Heart left ventricle (tissue), 16 donors: ENCODE data around the gene SRRM4. TPM values are rescaled to one million over a fixed set of nuclear protein-coding genes. Genes with fewer than 3 reads are reported as not detected.

Experiments used
- ATAC-seq, 4 donors: fragments of 200-7000 bp; cut with Tn5 transposase; one replicate each; pipeline ENCODE4 v1.9.1; 2020 to 2022; ENCODE audit warnings: moderate library complexity in 4 of 4, mild to moderate bottlenecking in 3 of 4, moderate number of reproducible peaks in 1 of 4
- DNase-seq, 5 donors: peaks; one replicate each; pipeline ENCODE4 v3.0.0-alpha.2; 2020
- H3K27ac ChIP-seq, 12 donors: fragments of 200-600 bp; sonication (generic) in 4 of 12; one replicate each; pipeline versions ENCODE4 v1.5.0 to v1.8.0; 2016 to 2022; ENCODE audit warnings: mild to moderate bottlenecking in 2 of 12
- H3K27me3 ChIP-seq, 9 donors: fragments of 200-600 bp; sonication (generic) in 2 of 9; one replicate each; pipeline versions ENCODE4 v1.5.1 to v1.8.0; 2016 to 2022; ENCODE audit warnings: mild to moderate bottlenecking in 3 of 9
- H3K36me3 ChIP-seq, 9 donors: fragments of 200-600 bp; sonication (generic) in 2 of 9; one replicate each; pipeline versions ENCODE4 v1.5.0 to v1.8.0; 2018 to 2022; ENCODE audit warnings: mild to moderate bottlenecking in 2 of 9
- H3K4me1 ChIP-seq, 12 donors: fragments of 200-600 bp; sonication (generic) in 4 of 12; one replicate each; pipeline versions ENCODE4 v1.5.0 to v1.8.0; 2016 to 2022; ENCODE audit warnings: mild to moderate bottlenecking in 3 of 12
- H3K4me3 ChIP-seq, 12 donors: fragments of 200-600 bp; sonication (generic) in 4 of 12; one replicate each; pipeline versions ENCODE4 v1.5.0 to v1.8.0; 2017 to 2022; ENCODE audit warnings: mild to moderate bottlenecking in 9 of 12, moderate library complexity in 4 of 12
- H3K9me3 ChIP-seq, 12 donors: fragments of 200-600 bp; sonication (generic) in 4 of 12; one replicate each; pipeline versions ENCODE4 v1.5.0 to v1.8.0; 2016 to 2022; ENCODE audit warnings: mild to moderate bottlenecking in 1 of 12
- POLR2A ChIP-seq, 2 donors: fragments of 450-650 bp; IDR thresholded peaks; one replicate each; pipeline ENCODE4 v1.6.1; 2017; ENCODE audit warnings: antibody characterized with exemption in 2 of 2, mild to moderate bottlenecking in 2 of 2, moderate library complexity in 2 of 2
- WGBS, 4 donors: extraction: QIAGEN DNeasy Blood & Tissue Kit in 2 of 4; methylation state at CpG; one replicate each; pipeline versions ENCODE4 v1.1.5 to v1.1.7; 2013 to 2018; 5-methylcytosine and 5-hydroxymethylcytosine counted together
- intact Hi-C, 10 donors: fragments of 100-400 bp; cut with DNase I; formaldehyde crosslinking; loops; one replicate each; pipeline versions ENCODE4 v1.11.1 to v1.14.2; 2022
- polyA plus RNA-seq, 2 donors: library from polyadenylated mRNA; stranded (reverse); fragments of 200-250 nt; gene quantifications; one replicate each; pipeline ENCODE4 v1.2.3, GENCODE V29; 2013
- total RNA-seq, 9 donors: library from RNA; depleted of rRNA in 2 of 9; stranded (reverse); fragments of >200 nt in 2 of 9; fragmentation: NEBNext Ultra II Directional in 3 of 9; extraction: Animal tissue kit (Norgen Biotek cat#: 25700) in 3 of 9; gene quantifications; one replicate each; pipeline versions ENCODE4 v1.1.0 to v1.2.4, GENCODE V29; 2016 to 2023
- TF ChIP-seq, protein P1 (sequence below), 12 donors: fragments of 200-600 bp; sonication (generic) in 4 of 12; IDR thresholded peaks; one replicate each; pipeline versions ENCODE4 v1.5.0 to v1.8.0; 2018 to 2022; ENCODE audit warnings: antibody characterized with exemption in 12 of 12, mild to moderate bottlenecking in 5 of 12
- donor health status: ischemic (EF 13 %, LVEDD 7.1; RV severe dilation, severe dysfunction).
- donor health status: healthy with polysubstance abuse.
- donor health status: DM: no; HTN: yes; CAD: no.
- donor health status: DM: no; HTN: no; CAD: no.
- donor health status: ischemic (EF 25% LVEDD 6.9; RV normal size, moderate dysfunction).
- donor health status: ischemic (EF 25% LVEDD 5.7; RV mildly dilated, moderate dysfunction).
- donor health status: healthy.
- donor health status: DM: yes; HTN: yes; CAD: no.
- donor health status: ischemic (EF 35%, LVEDD 5.7; RV mildly dilated, moderate dysfunction).
- donor health status: nonischemic (EF 11% LVEDD 7.7; RV severe dilation, severe dysfunction).
- donor health status: DM: yes; HTN: yes; CAD: no.
- donor health status: PGD.
- donor health status: ischemic (EF 29% LVEDD 5.4; RV normal size, mild dysfunction).
- donor health status: nonischemic (EF 23%, LVEDD 6.1; RV moderate dilation, normal function).

SRRM4 gene
- total and polyA plus RNA-seq, 11 donors = 0.04 to 0.57 (median 0.27) TPM; not detected in 1

GRCh38 chr12:119115296-119115905 lies 134.1 kb downstream of the SRRM4 start:
- H3K9me3 ChIP-seq = no peaks in the 10 kb centered on the region
- peaks cover 0 to 4% (median 0%) of the 10 kb centered on the region in 9 donors for H3K27me3 ChIP-seq
- H3K27ac ChIP-seq = no peak overlapping the region
- no peak overlapping the region for H3K4me3 ChIP-seq
- WGBS, 4 donors = 22 to 34% (median 24%) methylated on average over 2 of the region's 2 CpGs
- ATAC-seq = peak in 3 of 4 donors; percentile 31 to 57 (median 37)
- peak in 2 of 5 donors; percentile 35 for DNase-seq
- peaks cover 0 to 3% (median 0%) of the 10 kb centered on the region in 12 donors for H3K4me1 ChIP-seq
- H3K36me3 ChIP-seq = no peaks in the 10 kb centered on the region
- intact Hi-C loops = loop anchor here (1.0 to 10.0 kb wide), 12 partner anchors 57 to 432 kb away; partner anchors contain the start of gene HSPB8 (in 1 of the 10)
- no peak for TF ChIP-seq POLR2A (IDR thresholded peaks at IDR 0.05)
- TF ChIP-seq, protein P1, sequence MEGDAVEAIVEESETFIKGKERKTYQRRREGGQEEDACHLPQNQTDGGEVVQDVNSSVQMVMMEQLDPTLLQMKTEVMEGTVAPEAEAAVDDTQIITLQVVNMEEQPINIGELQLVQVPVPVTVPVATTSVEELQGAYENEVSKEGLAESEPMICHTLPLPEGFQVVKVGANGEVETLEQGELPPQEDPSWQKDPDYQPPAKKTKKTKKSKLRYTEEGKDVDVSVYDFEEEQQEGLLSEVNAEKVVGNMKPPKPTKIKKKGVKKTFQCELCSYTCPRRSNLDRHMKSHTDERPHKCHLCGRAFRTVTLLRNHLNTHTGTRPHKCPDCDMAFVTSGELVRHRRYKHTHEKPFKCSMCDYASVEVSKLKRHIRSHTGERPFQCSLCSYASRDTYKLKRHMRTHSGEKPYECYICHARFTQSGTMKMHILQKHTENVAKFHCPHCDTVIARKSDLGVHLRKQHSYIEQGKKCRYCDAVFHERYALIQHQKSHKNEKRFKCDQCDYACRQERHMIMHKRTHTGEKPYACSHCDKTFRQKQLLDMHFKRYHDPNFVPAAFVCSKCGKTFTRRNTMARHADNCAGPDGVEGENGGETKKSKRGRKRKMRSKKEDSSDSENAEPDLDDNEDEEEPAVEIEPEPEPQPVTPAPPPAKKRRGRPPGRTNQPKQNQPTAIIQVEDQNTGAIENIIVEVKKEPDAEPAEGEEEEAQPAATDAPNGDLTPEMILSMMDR (IDR thresholded peaks at IDR 0.05) = peak; percentile 82 to 97 (median 93)

DNA sequence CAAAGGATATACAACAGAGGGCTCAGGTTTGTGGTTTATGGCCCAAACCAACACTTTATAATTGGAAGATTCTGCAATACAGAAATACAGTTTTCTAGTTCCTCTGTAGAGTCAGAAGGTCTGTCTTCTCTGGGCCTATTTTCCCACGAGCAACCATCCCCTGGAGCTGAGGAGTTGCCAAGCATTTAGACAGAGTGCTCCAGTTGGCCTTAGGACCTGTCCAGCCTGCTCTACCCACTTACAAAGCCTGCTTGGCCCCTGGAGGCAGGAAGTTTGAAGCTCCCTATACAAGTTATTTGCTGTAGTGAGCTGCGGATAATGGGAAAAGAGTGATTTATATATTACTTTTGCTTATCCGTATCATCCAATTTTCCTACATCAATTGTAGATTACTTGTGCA lies 136.6 kb downstream of the SRRM4 start:
- no peak for DNase-seq
- no peak overlapping the region for H3K4me3 ChIP-seq
- WGBS, 4 donors = 67 to 79% (median 75%) methylated on average over 3 of the region's 3 CpGs
- no peaks in the 10 kb centered on the region for H3K9me3 ChIP-seq
- H3K36me3 ChIP-seq = no peaks in the 10 kb centered on the region
- H3K27me3 ChIP-seq = no peaks in the 10 kb centered on the region
- intact Hi-C loops = loop anchor here in 8 of 10 donors (2.0 to 10.0 kb wide), 10 partner anchors 54 to 429 kb away; partner anchors contain the start of gene HSPB8 (in 1 of the 8)
- TF ChIP-seq, protein P1 (IDR thresholded peaks at IDR 0.05) = no peak
- no peak for TF ChIP-seq POLR2A (IDR thresholded peaks at IDR 0.05)
- peaks cover 0 to 3% (median 0%) of the 10 kb centered on the region in 12 donors for H3K4me1 ChIP-seq
- no peak overlapping the region for H3K27ac ChIP-seq
- no peak for ATAC-seq

GRCh38 chr12:119118625-119119024 lies 137.3 kb downstream of the SRRM4 start:
- DNase-seq = no peak
- TF ChIP-seq, protein P1 (IDR thresholded peaks at IDR 0.05) = no peak
- no peak for TF ChIP-seq POLR2A (IDR thresholded peaks at IDR 0.05)
- Histone ChIP-seq H3K9me3 (no peaks in the 10 kb centered on the region), H3K4me1 (peaks cover 0 to 3% (median 0%) of the 10 kb centered on the region in 12 donors), H3K27me3 (no peaks in the 10 kb centered on the region), H3K4me3 (no peak overlapping the region), H3K27ac (no peak overlapping the region), H3K36me3 (no peaks in the 10 kb centered on the region)
- intact Hi-C loops = loop anchor here in 8 of 10 donors (2.0 to 10.0 kb wide), 10 partner anchors 54 to 429 kb away; partner anchors contain the start of gene HSPB8 (in 1 of the 8)
- 75 to 96% (median 85%) methylated on average over 3 of the region's 3 CpGs for WGBS, 4 donors
- ATAC-seq = no peak

DNA sequence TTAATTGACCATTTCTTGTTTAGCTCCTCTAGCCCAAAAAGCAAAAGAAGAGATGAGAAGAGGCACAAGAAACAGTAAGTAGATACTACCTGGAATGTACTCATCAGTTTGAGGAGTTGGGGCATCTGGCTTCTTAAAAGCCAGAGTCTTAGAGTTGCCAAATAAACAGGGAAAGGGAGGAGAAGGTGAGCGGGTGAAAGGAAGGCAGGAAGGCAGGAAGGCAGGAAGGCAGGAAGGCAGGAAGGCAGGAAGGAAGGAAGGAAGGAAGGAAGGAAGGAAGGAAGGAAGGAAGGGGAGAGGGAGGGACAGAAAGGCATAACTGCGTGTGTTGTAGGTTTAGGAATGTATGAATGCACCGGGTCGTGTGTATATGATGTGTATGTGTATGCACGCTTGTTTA lies 140.7 kb downstream of the SRRM4 start:
- ATAC-seq = no peak
- no peak for DNase-seq
- no peak overlapping the region for H3K4me3 ChIP-seq
- WGBS, 4 donors = 68 to 75% (median 73%) methylated on average over 5 of the region's 5 CpGs
- H3K27ac ChIP-seq = no peak overlapping the region
- TF ChIP-seq, protein P1 (IDR thresholded peaks at IDR 0.05) = no peak
- no peaks in the 10 kb centered on the region for H3K9me3 ChIP-seq
- no peaks in the 10 kb centered on the region for H3K4me1 ChIP-seq
- intact Hi-C loops = loop anchor here in 1 of 10 donors (5.0 kb wide), 1 partner anchor 50 kb away; no protein-coding TSS in a partner anchor
- H3K27me3 ChIP-seq = no peaks in the 10 kb centered on the region
- no peaks in the 10 kb centered on the region for H3K36me3 ChIP-seq
